AG04450 (cell line): Measurements from ENCODE around the gene CEP192. TPM values are rescaled to one million over a fixed set of nuclear protein-coding genes. Genes with fewer than 3 reads are reported as not detected.

ENCODE experiments used
- CTCF ChIA-PET: fragments of 300-600, 350-600 bp; formaldehyde crosslinking; extraction: SDS; loops from one replicate; lab custom pipeline; 2022; ENCODE audit warnings: antibody characterized with exemption, inconsistent platforms; lab: Charles Lee
- POLR2A ChIA-PET: fragments of 350-600 bp; formaldehyde crosslinking; extraction: SDS; loops from one replicate; lab custom pipeline; 2021; ENCODE audit warnings: antibody characterized with exemption, inconsistent platforms; lab: Yijun Ruan, JAX
- DNase-seq: peaks from one replicate; pipeline ENCODE4 v3.0.0-alpha.2; 2011; ENCODE audit warnings: low read depth, low spot score
- H3K27ac ChIP-seq: one replicate; pipeline ENCODE4 v1.5.1; 2012; ENCODE audit warnings: low read depth, low read length, control low read depth
- H3K27me3 ChIP-seq: one replicate; pipeline ENCODE4 v1.6.0; 2012; ENCODE audit warnings: low read length; ENCODE audit not compliant: control insufficient read depth, insufficient read depth
- H3K4me3 ChIP-seq: 2 replicates; pipeline ENCODE4 v1.5.1; 2011; ENCODE audit warnings: mild to moderate bottlenecking, low read depth, low read length, control low read depth
- H3K9me3 ChIP-seq: 2 replicates; pipeline ENCODE4 v1.5.1; 2012; ENCODE audit warnings: low read length; ENCODE audit not compliant: control insufficient read depth, insufficient read depth
- CTCF ChIP-seq: IDR thresholded peaks from 2 replicates; pipeline ENCODE4 v1.5.1; 2011; ENCODE audit warnings: low read depth, low read length, control low read depth, inconsistent platforms
- polyA plus RNA-seq: library from polyadenylated mRNA; depleted of rRNA; stranded (reverse); fragments of >200 nt; gene quantifications from 2 replicates; pipeline ENCODE4 v1.2.3, GENCODE V29; 2011

CEP192 gene
- polyA plus RNA-seq, 1 experiment = 21.1 TPM

DNA sequence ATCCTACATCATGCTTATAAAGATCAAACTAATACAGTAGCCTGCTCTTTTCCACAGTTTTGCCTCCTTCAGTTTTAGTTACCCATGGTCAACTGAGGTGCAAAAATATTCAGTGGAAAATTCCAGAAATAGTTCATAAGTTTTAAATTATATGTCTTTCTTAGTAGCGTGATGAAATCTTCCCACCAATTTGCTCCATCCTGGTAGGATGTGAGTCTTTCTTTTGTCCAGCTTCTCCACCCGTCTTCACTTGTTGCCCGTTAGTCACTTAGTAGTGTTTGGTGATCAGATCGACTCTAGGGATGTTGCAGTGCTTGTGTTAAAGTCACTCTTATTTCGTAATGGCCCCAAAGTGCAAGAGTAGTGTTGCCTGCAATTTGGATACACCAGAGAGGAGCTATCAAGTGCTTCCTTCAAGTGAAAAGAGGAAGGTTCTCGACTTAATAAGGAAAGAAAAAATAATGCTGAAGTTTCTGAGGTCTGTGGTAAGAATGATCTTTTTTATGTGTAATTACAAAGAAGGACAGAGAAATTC lies 57.0 kb downstream of the CEP192 start:
- H3K9me3 ChIP-seq = peaks cover 4% of the 10 kb centered on the region; the same call in 1 of the 2 replicates
- CTCF ChIA-PET = no interaction called here
- H3K4me3 ChIP-seq = no peak overlapping the region
- no peaks in the 10 kb centered on the region for H3K27me3 ChIP-seq
- DNase-seq = no peak
- POLR2A ChIA-PET = no interaction called here
- H3K27ac ChIP-seq = no peak overlapping the region
- no peak for TF ChIP-seq CTCF

DNA sequence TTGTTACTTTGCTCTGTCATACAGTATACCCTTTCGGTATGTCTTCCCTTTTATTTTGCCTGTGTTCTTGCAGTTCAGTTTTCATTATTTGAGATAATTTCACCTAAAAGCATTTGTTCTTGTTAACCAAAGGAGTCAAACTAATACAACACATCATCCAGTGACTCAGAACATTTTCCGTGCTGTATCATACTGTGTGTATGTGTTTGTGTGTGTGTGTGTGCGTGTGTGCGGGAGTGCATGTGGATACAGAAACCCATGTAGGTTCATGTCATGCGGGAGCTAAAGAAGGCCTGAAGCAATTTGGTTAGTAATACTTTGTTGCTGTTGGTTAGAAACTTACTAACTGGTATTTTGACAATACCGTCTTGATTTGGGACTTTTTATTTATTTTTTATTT lies 60.0 kb downstream of the CEP192 start:
- H3K9me3 ChIP-seq = no peaks in the 10 kb centered on the region
- no peaks in the 10 kb centered on the region for H3K27me3 ChIP-seq
- ChIA-PET POLR2A (no interaction called here), CTCF (no interaction called here)
- no peak overlapping the region for H3K4me3 ChIP-seq
- DNase-seq = no peak
- no peak for TF ChIP-seq CTCF
- H3K27ac ChIP-seq = no peak overlapping the region

GRCh38 chr18:13051950-13052349 lies 60.8 kb downstream of the CEP192 start:
- Histone ChIP-seq H3K27me3 (no peaks in the 10 kb centered on the region), H3K9me3 (no peaks in the 10 kb centered on the region), H3K27ac (no peak overlapping the region), H3K4me3 (no peak overlapping the region)
- no peak for DNase-seq
- ChIA-PET POLR2A (no interaction called here), CTCF (no interaction called here)
- TF ChIP-seq CTCF = no peak

GRCh38 chr18:13054336-13054735 lies 63.2 kb downstream of the CEP192 start:
- no peaks in the 10 kb centered on the region for H3K9me3 ChIP-seq
- TF ChIP-seq CTCF = no peak
- H3K27me3 ChIP-seq = no peaks in the 10 kb centered on the region
- no peak overlapping the region for H3K4me3 ChIP-seq
- POLR2A ChIA-PET = no interaction called here
- H3K27ac ChIP-seq = no peak overlapping the region
- no peak for DNase-seq
- CTCF ChIA-PET = interaction anchor here (0.9 kb wide), 1 partner anchor 50 kb away, joined by 3 read pairs; no protein-coding TSS in a partner anchor

DNA sequence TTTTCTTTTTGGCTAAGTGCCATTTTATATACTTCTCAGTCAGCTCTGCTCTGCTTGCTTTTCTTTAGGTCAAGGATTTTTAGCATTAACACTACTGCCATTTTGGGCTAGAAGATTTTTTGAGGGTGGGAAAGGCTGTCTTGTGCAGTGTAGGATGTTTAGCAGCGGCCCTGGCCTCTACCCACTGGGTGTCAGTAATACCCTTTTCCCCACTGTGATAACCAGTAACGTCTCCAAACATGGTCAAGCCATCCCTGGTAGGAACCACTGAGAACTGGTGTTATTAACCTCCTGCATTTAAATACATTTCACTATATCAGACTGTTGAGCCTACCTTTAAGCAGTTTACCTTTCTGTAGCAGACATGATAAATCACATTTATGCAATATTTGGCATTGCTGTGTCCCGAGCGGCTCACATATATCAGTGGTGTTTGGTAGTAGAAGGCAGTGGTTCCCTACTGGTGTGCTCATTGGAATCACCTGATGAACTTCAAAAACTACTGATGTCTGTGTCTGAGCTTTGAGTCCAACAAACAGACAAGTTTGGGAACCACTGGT lies 70.5 kb downstream of the CEP192 start:
- CTCF ChIA-PET = interaction anchor here (1.3 kb wide), 1 partner anchor 98 kb away, joined by 5 read pairs; no protein-coding TSS in a partner anchor
- POLR2A ChIA-PET = interaction anchor here (1.1 kb wide), 1 partner anchor 71 kb away, joined by 3 read pairs; the partner anchor contains the start of gene CEP192
- Histone ChIP-seq H3K27me3 (no peaks in the 10 kb centered on the region), H3K4me3 (no peak overlapping the region), H3K27ac (no peak overlapping the region), H3K9me3 (peaks cover 3% of the 10 kb centered on the region; the same call in 1 of the 2 replicates)
- no peak for TF ChIP-seq CTCF
- DNase-seq = no peak
